ENCODE data around the gene GBF1. TPM values are rescaled to one million over a fixed set of nuclear protein-coding genes. Genes with fewer than 3 reads are reported as not detected.
"Not testable (repeated sequence)": the region's sequence is repeated elsewhere in the genome, so short reads cannot be mapped to it uniquely, and the experiment has no call there.

The GBF1 gene
- total RNA-seq, 1 experiment from 2014 or later, result 25.1 TPM

DNA sequence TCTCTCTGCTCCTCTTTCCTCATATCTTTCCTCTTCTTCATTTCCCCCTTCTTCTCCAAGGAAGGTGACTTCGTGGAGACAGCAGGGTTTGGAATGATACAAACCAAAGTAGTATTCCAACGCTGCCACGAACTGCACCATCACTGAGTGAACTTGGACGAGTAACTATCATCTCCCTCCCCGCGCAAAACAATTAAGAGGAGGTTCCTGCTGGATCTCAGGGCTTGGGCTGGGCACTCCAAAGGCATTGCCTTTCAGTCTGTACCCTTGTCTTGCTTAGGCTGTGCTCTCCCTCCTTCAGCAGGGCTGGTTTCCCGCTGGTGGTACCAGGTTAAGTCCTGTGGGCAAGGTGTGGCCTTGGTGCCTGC, 3.2 kb upstream of the GBF1 start:
- DNase-seq, result no peak
- no peaks in the 10 kb centered on the region for H3K36me3 ChIP-seq (replicated peaks; ENCODE audit: control insufficient read depth, insufficient read depth, low read length)
- peaks cover 59% of the 10 kb centered on the region for H3K27me3 ChIP-seq (ENCODE audit: control insufficient read depth, insufficient read depth, low read length)
- H3K4me3 ChIP-seq (ENCODE audit: insufficient read depth, low read depth, low read length), result peak overlapping the region; percentile 67

GRCh38 chr10:102243309-102243708, 2.0 kb upstream of the GBF1 start:
- no peaks in the 10 kb centered on the region for H3K36me3 ChIP-seq (replicated peaks; ENCODE audit: control insufficient read depth, insufficient read depth, low read length)
- no peak overlapping the region for H3K4me3 ChIP-seq (ENCODE audit: insufficient read depth, low read depth, low read length)
- H3K27me3 ChIP-seq (ENCODE audit: control insufficient read depth, insufficient read depth, low read length), result peaks cover 48% of the 10 kb centered on the region
- DNase-seq, result no peak

DNA sequence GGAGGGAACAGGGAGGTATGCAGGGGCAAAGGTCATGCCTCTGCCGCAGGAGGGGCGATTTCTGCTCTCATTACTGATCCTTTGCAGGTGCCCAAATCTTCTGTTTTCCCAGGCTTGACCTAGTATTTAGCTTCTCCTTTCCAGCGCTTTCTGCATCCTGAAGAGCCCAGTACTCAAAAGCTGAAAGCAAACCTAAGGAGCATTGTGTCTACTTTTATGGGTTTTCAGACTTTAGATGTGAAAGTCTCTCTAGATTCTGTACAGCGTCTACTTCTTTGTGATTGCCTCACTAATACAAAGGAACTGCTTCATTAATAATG, 560 bp downstream of the GBF1 start:
- Histone ChIP-seq H3K27me3 (ENCODE audit: control insufficient read depth, insufficient read depth, low read length) (peaks cover 22% of the 10 kb centered on the region), H3K4me3 (ENCODE audit: insufficient read depth, low read depth, low read length) (peak overlapping the region; percentile 85), H3K36me3 (replicated peaks; ENCODE audit: control insufficient read depth, insufficient read depth, low read length) (no peaks in the 10 kb centered on the region)
- no peak for DNase-seq

DNA sequence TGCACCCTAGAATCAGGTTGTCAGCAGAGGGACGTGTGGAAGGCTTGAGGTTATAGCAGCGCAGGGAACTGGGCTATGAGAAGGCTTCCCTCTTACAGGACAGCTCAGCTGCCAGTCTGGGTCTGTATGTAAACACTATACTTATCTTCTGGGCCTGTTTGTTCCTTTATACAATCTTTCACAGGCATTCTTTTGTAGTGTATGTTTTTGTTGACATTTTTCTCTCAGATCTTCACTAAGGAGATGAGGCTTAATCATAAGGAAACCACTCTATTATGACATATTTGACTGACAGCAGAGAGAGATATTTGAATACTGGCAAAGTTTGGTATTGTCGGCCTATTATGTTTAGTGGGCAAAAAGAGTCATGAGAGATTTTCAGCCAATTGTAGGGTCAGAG, 929 bp downstream of the GBF1 start:
- DNase-seq, result no peak
- no peaks in the 10 kb centered on the region for H3K36me3 ChIP-seq (replicated peaks; ENCODE audit: control insufficient read depth, insufficient read depth, low read length)
- peaks cover 19% of the 10 kb centered on the region for H3K27me3 ChIP-seq (ENCODE audit: control insufficient read depth, insufficient read depth, low read length)
- peak overlapping the region; percentile 85 for H3K4me3 ChIP-seq (ENCODE audit: insufficient read depth, low read depth, low read length)

DNA sequence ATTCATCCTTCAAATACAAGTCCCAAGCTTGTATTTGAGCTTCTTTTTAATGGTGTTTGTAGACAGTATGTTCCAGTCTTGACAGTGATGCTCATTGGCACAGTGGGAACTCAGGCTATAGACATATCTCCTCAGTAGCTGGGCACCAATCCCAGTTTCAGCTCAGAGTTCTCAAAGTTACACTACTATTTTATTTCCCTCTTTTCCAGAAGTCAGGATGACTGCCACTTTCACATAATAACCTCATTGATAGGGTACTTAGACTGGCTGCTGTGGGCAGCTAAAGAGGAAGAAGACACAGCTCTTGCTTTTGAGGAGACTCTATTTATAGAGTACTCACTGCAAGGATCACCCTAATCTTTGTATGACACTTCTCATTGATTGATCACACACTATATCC, 2.4 kb downstream of the GBF1 start:
- peaks cover 8% of the 10 kb centered on the region; the same call in 1 of the 2 replicates for H3K27me3 ChIP-seq (ENCODE audit: control insufficient read depth, insufficient read depth, low read length)
- no peak overlapping the region for H3K4me3 ChIP-seq (ENCODE audit: insufficient read depth, low read depth, low read length)
- no peak for DNase-seq
- H3K36me3 ChIP-seq (replicated peaks; ENCODE audit: control insufficient read depth, insufficient read depth, low read length), result no peaks in the 10 kb centered on the region

DNA sequence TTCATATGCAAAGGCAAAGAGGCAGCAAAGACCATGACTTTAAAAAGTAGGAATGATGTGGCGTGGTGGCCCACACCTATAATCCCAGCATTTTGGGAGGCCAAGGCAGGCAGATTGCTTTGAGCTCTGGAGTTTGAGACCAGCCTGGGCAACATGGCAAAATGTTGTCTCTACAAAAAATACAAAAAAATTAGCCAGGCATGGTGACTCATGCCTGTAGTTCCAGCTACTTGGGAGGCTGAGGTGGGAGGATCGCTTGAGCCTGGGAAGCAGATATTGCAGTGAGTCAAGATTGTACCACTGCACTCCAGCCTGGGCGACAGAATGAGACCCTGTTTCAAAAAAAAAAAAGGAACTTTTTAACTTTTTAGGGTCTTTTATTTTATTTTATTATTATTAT, 7.2 kb downstream of the GBF1 start:
- H3K27me3 ChIP-seq (ENCODE audit: control insufficient read depth, insufficient read depth, low read length); DNase-seq; H3K4me3 ChIP-seq (ENCODE audit: insufficient read depth, low read depth, low read length); H3K36me3 ChIP-seq (replicated peaks; ENCODE audit: control insufficient read depth, insufficient read depth, low read length): not testable (repeated sequence)

GRCh38 chr10:102254426-102254825, 9.1 kb downstream of the GBF1 start:
- no peaks in the 10 kb centered on the region for H3K27me3 ChIP-seq (ENCODE audit: control insufficient read depth, insufficient read depth, low read length)
- H3K4me3 ChIP-seq (ENCODE audit: insufficient read depth, low read depth, low read length), result no peak overlapping the region
- DNase-seq, result no peak
- H3K36me3 ChIP-seq (replicated peaks; ENCODE audit: control insufficient read depth, insufficient read depth, low read length), result no peaks in the 10 kb centered on the region

DNA sequence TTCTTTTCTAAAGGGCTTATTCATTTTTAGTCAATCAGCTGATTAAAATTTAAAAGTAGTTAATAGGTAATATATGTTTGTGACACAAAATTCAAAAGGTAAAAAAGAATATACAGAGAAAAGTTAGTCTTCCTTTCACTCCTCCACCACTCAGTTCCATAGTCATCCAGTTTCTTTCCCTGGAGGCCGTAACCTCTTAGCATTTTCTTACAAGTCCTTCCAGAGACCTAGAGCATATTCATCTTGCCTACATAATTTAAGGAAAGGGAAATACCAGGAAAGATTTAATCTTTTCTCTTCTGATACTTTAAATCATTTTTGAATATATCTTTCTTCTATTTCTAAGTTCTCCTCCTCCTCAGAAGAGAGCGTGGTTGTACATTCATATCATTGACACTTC, 10.1 kb downstream of the GBF1 start:
- no peaks in the 10 kb centered on the region; the same call in 1 of the 2 replicates for H3K36me3 ChIP-seq (replicated peaks; ENCODE audit: control insufficient read depth, insufficient read depth, low read length)
- H3K4me3 ChIP-seq (ENCODE audit: insufficient read depth, low read depth, low read length), result no peak overlapping the region
- DNase-seq, result no peak
- H3K27me3 ChIP-seq (ENCODE audit: control insufficient read depth, insufficient read depth, low read length), result no peaks in the 10 kb centered on the region

- no peak overlapping the region for H3K4me3 ChIP-seq (ENCODE audit: insufficient read depth, low read depth, low read length)
- H3K27me3 ChIP-seq (ENCODE audit: control insufficient read depth, insufficient read depth, low read length), result no peaks in the 10 kb centered on the region
- no peaks in the 10 kb centered on the region; the same call in 1 of the 2 replicates for H3K36me3 ChIP-seq (replicated peaks; ENCODE audit: control insufficient read depth, insufficient read depth, low read length)
- DNase-seq, result no peak
Observed at GRCh38 chr10:102261196-102261595, 15.9 kb downstream of the GBF1 start.

- Histone ChIP-seq H3K27me3 (ENCODE audit: control insufficient read depth, insufficient read depth, low read length) (no peaks in the 10 kb centered on the region), H3K4me3 (ENCODE audit: insufficient read depth, low read depth, low read length) (no peak overlapping the region), H3K36me3 (replicated peaks; ENCODE audit: control insufficient read depth, insufficient read depth, low read length) (no peaks in the 10 kb centered on the region; the same call in 1 of the 2 replicates)
- DNase-seq, result no peak
Observed at GRCh38 chr10:102261842-102262241, 16.5 kb downstream of the GBF1 start.

DNA sequence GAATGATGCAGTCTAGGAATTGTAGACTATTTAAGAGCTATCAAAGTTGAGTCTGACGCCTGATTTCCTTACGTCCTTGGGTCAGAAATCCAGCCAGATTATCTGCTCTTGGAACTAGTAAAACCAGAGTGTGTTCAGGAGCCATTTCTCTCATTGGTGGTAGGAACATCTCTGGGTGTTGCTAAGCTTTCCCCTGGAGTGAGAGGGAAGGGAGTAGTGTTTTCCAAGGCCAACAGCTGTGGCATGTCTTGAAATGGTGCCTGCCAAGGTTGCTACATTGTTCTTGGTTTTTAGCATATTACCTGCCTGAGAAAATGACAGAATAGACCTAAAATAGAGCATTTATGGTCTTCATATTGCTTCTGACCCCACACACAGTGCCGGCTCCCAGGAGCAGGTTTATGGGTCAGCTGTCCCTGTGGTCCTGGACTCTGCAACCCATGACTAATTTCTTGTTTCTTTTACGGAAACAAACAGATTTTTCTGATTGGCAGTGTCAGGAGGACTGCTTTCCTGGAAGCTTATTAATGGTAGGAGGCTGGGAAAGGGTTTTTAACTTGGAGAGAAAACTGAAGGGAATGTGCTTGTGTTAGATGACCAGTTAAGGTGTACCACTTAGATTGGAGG, 17.5 kb downstream of the GBF1 start:
- Histone ChIP-seq H3K27me3 (ENCODE audit: control insufficient read depth, insufficient read depth, low read length) (no peaks in the 10 kb centered on the region), H3K36me3 (replicated peaks; ENCODE audit: control insufficient read depth, insufficient read depth, low read length) (no peaks in the 10 kb centered on the region; the same call in 1 of the 2 replicates), H3K4me3 (ENCODE audit: insufficient read depth, low read depth, low read length) (no peak overlapping the region)
- no peak for DNase-seq

GRCh38 chr10:102264371-102264770, 19.0 kb downstream of the GBF1 start:
- Histone ChIP-seq H3K27me3 (ENCODE audit: control insufficient read depth, insufficient read depth, low read length) (no peaks in the 10 kb centered on the region), H3K4me3 (ENCODE audit: insufficient read depth, low read depth, low read length) (no peak overlapping the region), H3K36me3 (replicated peaks; ENCODE audit: control insufficient read depth, insufficient read depth, low read length) (no peaks in the 10 kb centered on the region; the same call in 1 of the 2 replicates)
- DNase-seq, result no peak

GRCh38 chr10:102266670-102267069, 21.3 kb downstream of the GBF1 start:
- no peak overlapping the region for H3K4me3 ChIP-seq (ENCODE audit: insufficient read depth, low read depth, low read length)
- H3K36me3 ChIP-seq (replicated peaks; ENCODE audit: control insufficient read depth, insufficient read depth, low read length), result no peaks in the 10 kb centered on the region
- DNase-seq, result no peak
- no peaks in the 10 kb centered on the region for H3K27me3 ChIP-seq (ENCODE audit: control insufficient read depth, insufficient read depth, low read length)

- Histone ChIP-seq H3K27me3 (ENCODE audit: control insufficient read depth, insufficient read depth, low read length) (no peaks in the 10 kb centered on the region), H3K36me3 (replicated peaks; ENCODE audit: control insufficient read depth, insufficient read depth, low read length) (no peaks in the 10 kb centered on the region), H3K4me3 (ENCODE audit: insufficient read depth, low read depth, low read length) (no peak overlapping the region)
- no peak for DNase-seq
Observed at GRCh38 chr10:102267748-102268147, 22.4 kb downstream of the GBF1 start.

DNA sequence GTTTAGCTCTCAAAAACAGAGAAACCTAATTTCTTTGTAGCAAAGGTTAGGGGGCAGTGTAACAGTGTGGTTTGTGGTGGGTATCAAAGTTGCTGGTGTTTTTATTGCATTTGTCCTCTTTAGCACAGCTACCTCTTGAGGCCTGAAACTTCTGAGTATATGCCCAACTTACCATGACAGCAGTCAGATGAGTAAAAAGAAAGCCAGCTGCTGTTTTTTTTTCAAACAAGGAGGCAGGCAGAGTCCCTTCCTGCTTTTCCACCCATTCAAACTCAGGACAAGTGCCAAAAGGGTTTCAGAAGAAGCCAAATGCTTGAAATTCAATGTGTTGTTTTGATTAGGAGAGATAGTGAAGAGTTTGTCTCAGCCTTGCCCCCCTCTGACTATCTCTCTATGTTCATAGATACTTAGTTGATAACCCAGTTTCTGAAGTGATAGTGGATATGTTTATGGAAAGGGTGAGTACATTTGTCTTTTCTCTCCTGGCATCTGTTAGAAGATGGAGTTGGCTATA, 23.1 kb downstream of the GBF1 start:
- no peak overlapping the region for H3K4me3 ChIP-seq (ENCODE audit: insufficient read depth, low read depth, low read length)
- H3K36me3 ChIP-seq (replicated peaks; ENCODE audit: control insufficient read depth, insufficient read depth, low read length), result no peaks in the 10 kb centered on the region
- no peaks in the 10 kb centered on the region for H3K27me3 ChIP-seq (ENCODE audit: control insufficient read depth, insufficient read depth, low read length)
- no peak for DNase-seq

DNA sequence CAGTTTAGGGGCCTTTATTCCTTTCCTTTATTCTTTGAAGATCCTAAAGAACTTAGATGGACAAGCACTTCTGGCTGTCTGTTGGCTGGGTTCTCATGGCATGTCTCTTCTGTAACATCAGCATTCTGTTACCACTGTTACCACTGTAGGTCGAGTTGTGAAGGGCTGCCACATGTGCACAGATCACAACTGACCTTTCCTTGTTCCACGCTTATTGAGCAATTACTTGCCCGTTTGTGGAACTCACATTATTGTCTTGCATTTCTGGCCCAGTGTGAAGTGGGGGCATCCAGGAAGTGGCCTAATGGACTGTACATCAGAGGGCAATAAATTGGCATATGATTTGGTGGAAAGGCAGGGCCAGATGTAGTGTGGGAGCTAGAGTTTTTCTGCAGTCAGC, 23.7 kb downstream of the GBF1 start:
- no peak for DNase-seq
- Histone ChIP-seq H3K36me3 (replicated peaks; ENCODE audit: control insufficient read depth, insufficient read depth, low read length) (no peaks in the 10 kb centered on the region), H3K27me3 (ENCODE audit: control insufficient read depth, insufficient read depth, low read length) (no peaks in the 10 kb centered on the region), H3K4me3 (ENCODE audit: insufficient read depth, low read depth, low read length) (no peak overlapping the region)
